Coronary artery (tissue), 2 donors: ENCODE data around the gene KRTAP3-2.

Experiments
- DNase-seq: peaks from one replicate; pipeline ENCODE4 v3.0.0-alpha.2; 2017; ENCODE audit warnings: low spot score
- H3K27ac ChIP-seq, 2 donors: fragments of 200-600 bp; sonication (generic); one replicate each; pipeline ENCODE4 v1.5.1; 2016 to 2019
- H3K4me3 ChIP-seq: fragments of 200-600 bp; sonication (generic); 2 replicates; pipeline ENCODE4 v1.5.1; 2016; ENCODE audit warnings: mild to moderate bottlenecking, moderate library complexity
- CTCF ChIP-seq: fragments of 200-600 bp; sonication (generic); IDR thresholded peaks from one replicate; pipeline ENCODE4 v1.5.1; 2019; ENCODE audit warnings: antibody characterized with exemption

The KRTAP3-2 gene

GRCh38 chr17:41016578-41017215 lies 17.0 kb upstream of the KRTAP3-2 start:
- Histone ChIP-seq H3K4me3 (no peak overlapping the region), H3K27ac (no peak overlapping the region)
- no peak for DNase-seq
- TF ChIP-seq CTCF = no peak

DNA sequence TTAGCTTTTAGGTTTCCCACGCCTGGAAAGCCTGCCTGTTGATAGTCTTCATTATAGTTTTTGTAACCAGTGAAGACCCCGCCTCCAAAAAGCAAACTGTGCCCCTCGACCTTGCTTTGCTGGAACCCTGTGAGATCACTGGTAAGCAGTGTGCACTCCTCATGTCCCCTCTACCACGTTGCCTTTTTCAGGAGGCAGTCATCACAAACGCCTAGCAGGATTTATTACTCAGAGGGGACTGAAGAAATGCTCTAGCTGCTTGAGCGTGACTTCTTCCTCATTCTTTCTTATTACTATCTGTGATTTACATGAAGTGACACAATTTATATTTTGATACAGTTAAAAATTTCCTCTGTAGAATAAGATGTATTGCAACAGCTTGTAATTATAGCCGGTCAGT lies 15.7 kb upstream of the KRTAP3-2 start:
- no peak overlapping the region for H3K4me3 ChIP-seq
- no peak for DNase-seq
- TF ChIP-seq CTCF = no peak
- H3K27ac ChIP-seq = no peak overlapping the region

GRCh38 chr17:41013606-41014005 lies 13.9 kb upstream of the KRTAP3-2 start:
- Histone ChIP-seq H3K27ac (no peak overlapping the region), H3K4me3 (no peak overlapping the region)
- DNase-seq = no peak
- no peak for TF ChIP-seq CTCF

GRCh38 chr17:41013181-41013580 lies 13.5 kb upstream of the KRTAP3-2 start:
- Histone ChIP-seq H3K27ac (no peak overlapping the region), H3K4me3 (no peak overlapping the region)
- DNase-seq = no peak
- no peak for TF ChIP-seq CTCF

GRCh38 chr17:41012326-41013120 lies 12.8 kb upstream of the KRTAP3-2 start:
- TF ChIP-seq CTCF = no peak
- no peak overlapping the region for H3K4me3 ChIP-seq
- no peak for DNase-seq
- H3K27ac ChIP-seq = no peak overlapping the region

DNA sequence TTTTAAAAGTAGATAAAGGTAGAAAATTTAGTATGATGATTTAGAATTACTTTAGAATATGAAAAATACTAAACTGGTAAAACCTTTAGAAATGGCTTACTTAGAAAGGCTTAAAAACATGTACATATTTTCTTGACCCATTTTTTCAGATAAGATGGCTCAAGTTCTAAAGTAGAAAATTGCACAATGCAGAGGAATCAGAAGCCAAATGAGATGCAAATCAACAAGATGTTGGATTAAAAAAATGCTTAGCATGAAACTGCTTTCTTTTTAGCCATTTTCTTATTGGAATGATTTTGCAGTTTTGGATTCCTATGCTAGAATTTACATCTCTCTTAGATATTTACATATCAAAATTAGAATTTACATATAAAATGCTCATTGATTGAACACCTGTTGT lies 10.7 kb upstream of the KRTAP3-2 start:
- TF ChIP-seq CTCF = no peak
- DNase-seq = no peak
- no peak overlapping the region for H3K27ac ChIP-seq
- H3K4me3 ChIP-seq = no peak overlapping the region

DNA sequence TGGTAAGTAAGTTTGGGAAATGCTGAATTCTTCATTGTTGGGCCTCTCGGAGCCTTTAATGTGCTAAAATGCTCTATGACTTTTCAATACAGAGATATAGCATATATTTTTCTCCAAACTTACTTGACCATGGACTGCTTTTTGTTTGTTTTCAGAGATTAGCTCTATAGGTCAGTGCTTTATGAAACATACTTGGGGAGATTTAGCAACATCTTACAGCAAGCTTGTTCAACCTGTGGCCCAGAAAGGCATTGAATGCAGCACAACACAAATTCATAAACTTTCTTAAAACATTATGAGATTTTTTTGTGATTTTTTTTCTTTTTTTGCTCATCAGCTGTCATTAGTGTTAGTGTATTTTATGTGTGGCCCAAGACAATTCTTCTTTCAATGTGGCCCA lies 10.2 kb upstream of the KRTAP3-2 start:
- DNase-seq = no peak
- no peak overlapping the region for H3K27ac ChIP-seq
- no peak for TF ChIP-seq CTCF
- no peak overlapping the region for H3K4me3 ChIP-seq
